AG09319 (cell line): ENCODE data around the gene RELCH.

ENCODE experiments used
- DNase-seq: peaks from one replicate; pipeline ENCODE4 v3.0.0-alpha.2; 2010; ENCODE audit warnings: low read depth; ENCODE audit errors: extremely low read depth
- CTCF ChIP-seq: IDR thresholded peaks from 2 replicates; pipeline ENCODE4 v1.5.1; 2011; ENCODE audit warnings: low read depth, mild to moderate bottlenecking, inconsistent platforms, low read length, moderate library complexity

RELCH gene

GRCh38 chr18:62239475-62239874 lies 52.4 kb downstream of the RELCH start:
- TF ChIP-seq CTCF = no peak
- DNase-seq = no peak

- DNase-seq = no peak
- TF ChIP-seq CTCF = no peak
Measured at GRCh38 chr18:62242955-62243354, 55.9 kb downstream of the RELCH start.

GRCh38 chr18:62245177-62245576 lies 58.1 kb downstream of the RELCH start:
- TF ChIP-seq CTCF = no peak
- no peak for DNase-seq

GRCh38 chr18:62245699-62246098 lies 58.6 kb downstream of the RELCH start:
- TF ChIP-seq CTCF = no peak
- no peak for DNase-seq

GRCh38 chr18:62248313-62248712 lies 61.3 kb downstream of the RELCH start:
- DNase-seq = no peak
- no peak for TF ChIP-seq CTCF

- DNase-seq = peak; percentile 49
- peak; percentile 80 for TF ChIP-seq CTCF
Measured at GRCh38 chr18:62249478-62250097, 62.5 kb downstream of the RELCH start.

- DNase-seq = no peak
- no peak for TF ChIP-seq CTCF
Measured at GRCh38 chr18:62250475-62250874, 63.4 kb downstream of the RELCH start.
